AML-193 (cell line): ENCODE data around the gene POLR3K.
"Not testable (repeated sequence)": the region's sequence is repeated elsewhere in the genome, so short reads cannot be mapped to it uniquely, and the experiment has no call there.

Source experiments
- DNase-seq, 2 experiments: peaks; one replicate each; lab custom pipeline; 2025; lab: John Stamatoyannopoulos, UW

The POLR3K gene

GRCh38 chr16:63998-64913 lies 10.8 kb upstream of the POLR3K start:
- no peak for DNase-seq

GRCh38 chr16:63466-63865 lies 10.1 kb upstream of the POLR3K start:
- no peak for DNase-seq

GRCh38 chr16:62968-63391 lies 9.6 kb upstream of the POLR3K start:
- DNase-seq, result no peak

- DNase-seq, result no peak
These were observed 9.0 kb upstream of the POLR3K start for GRCh38 chr16:62283-62967.

GRCh38 chr16:61879-62281 lies 8.5 kb upstream of the POLR3K start:
- no peak for DNase-seq

GRCh38 chr16:60929-61878 lies 7.8 kb upstream of the POLR3K start:
- DNase-seq, result no peak

- no peak for DNase-seq
These were observed 6.8 kb upstream of the POLR3K start for GRCh38 chr16:60166-60565.

GRCh38 chr16:59440-60059 lies 6.1 kb upstream of the POLR3K start:
- no peak for DNase-seq

GRCh38 chr16:58491-59439 lies 5.4 kb upstream of the POLR3K start:
- no peak for DNase-seq

- no peak for DNase-seq
These were observed 4.3 kb upstream of the POLR3K start for GRCh38 chr16:57711-58110.

GRCh38 chr16:56231-56927 lies 3.0 kb upstream of the POLR3K start:
- DNase-seq, result no peak

- DNase-seq, result no peak
These were observed 2.2 kb upstream of the POLR3K start for GRCh38 chr16:55571-56136.

- no peak for DNase-seq
These were observed 801 bp upstream of the POLR3K start for GRCh38 chr16:54237-54581.

- DNase-seq, result no peak
These were observed 2.4 kb downstream of the POLR3K start for GRCh38 chr16:50769-51591.

GRCh38 chr16:47234-47633 lies 6.2 kb downstream of the POLR3K start:
- DNase-seq, result no peak

GRCh38 chr16:46510-46909 lies 6.9 kb downstream of the POLR3K start:
- not testable (repeated sequence) for DNase-seq

- DNase-seq, result no peak
These were observed 8.0 kb downstream of the POLR3K start for GRCh38 chr16:45454-45853.

GRCh38 chr16:44655-45054 lies 8.8 kb downstream of the POLR3K start:
- DNase-seq, result no peak

GRCh38 chr16:43294-43693 lies 10.1 kb downstream of the POLR3K start:
- no peak for DNase-seq
